Stomach (tissue), 4 donors: ENCODE results near the gene C1orf174.

ENCODE experiments used
- POLR2A ChIP-seq, 4 donors: fragments of 450-650 bp; IDR thresholded peaks; one replicate each; pipeline ENCODE4 v1.6.1; 2016; ENCODE audit warnings: antibody characterized with exemption in 4 of 4, control low read depth in 2 of 4, mild to moderate bottlenecking in 1 of 4, moderate library complexity in 1 of 4
- POLR2AphosphoS5 ChIP-seq, 3 donors: sonication (generic); formaldehyde crosslinking; IDR thresholded peaks; one replicate each; pipeline ENCODE4 v1.6.1; 2016; ENCODE audit warnings: antibody characterized with exemption in 3 of 3
- TF ChIP-seq, protein P1 (sequence below), 7 experiments: fragments of 450-650 bp in 4 of 7; fragments of 200-600 bp in 3 of 7; sonication (generic) in 3 of 7; IDR thresholded peaks; one replicate each; pipeline ENCODE4 v1.5.1; 2016 to 2019; ENCODE audit warnings: antibody characterized with exemption in 7 of 7, control low read depth in 2 of 7, mild to moderate bottlenecking in 1 of 7

DNA sequence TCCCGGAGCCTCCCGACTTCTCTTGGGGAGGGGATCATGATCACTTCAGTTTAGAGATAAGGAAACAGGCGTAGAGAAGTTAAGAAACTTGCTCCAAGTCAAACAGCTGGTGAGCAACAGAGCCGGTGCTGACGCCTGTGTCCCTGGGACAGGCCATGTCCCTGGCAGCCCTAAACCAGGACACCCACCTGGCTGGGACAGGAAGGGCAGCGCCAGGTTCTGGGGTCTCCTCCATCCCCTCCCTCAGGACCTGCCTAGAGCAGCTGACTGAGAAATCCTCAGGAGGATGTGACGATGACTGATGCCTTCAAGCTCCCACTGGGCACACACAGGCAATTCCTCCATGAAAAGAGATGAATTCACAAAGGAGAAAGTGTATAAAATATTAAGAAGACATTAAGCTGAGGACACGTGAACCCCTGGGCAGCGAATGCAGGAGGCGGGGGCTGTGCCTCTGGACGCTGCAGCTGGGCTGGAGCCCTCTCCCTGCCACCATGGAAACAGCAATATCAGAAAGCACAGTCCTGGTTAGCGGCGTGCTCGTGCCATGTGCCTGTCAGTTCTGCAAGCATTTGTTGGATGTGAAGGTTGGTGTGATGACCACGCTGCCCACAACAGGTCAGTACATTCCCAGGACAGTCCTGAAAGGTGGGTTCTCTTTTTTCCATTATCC lies 40.1 kb upstream of the C1orf174 start:
- no peak for TF ChIP-seq POLR2A (IDR thresholded peaks at IDR 0.05)
- TF ChIP-seq, protein P1, sequence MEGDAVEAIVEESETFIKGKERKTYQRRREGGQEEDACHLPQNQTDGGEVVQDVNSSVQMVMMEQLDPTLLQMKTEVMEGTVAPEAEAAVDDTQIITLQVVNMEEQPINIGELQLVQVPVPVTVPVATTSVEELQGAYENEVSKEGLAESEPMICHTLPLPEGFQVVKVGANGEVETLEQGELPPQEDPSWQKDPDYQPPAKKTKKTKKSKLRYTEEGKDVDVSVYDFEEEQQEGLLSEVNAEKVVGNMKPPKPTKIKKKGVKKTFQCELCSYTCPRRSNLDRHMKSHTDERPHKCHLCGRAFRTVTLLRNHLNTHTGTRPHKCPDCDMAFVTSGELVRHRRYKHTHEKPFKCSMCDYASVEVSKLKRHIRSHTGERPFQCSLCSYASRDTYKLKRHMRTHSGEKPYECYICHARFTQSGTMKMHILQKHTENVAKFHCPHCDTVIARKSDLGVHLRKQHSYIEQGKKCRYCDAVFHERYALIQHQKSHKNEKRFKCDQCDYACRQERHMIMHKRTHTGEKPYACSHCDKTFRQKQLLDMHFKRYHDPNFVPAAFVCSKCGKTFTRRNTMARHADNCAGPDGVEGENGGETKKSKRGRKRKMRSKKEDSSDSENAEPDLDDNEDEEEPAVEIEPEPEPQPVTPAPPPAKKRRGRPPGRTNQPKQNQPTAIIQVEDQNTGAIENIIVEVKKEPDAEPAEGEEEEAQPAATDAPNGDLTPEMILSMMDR (IDR thresholded peaks at IDR 0.05), result no peak
- no peak for TF ChIP-seq POLR2AphosphoS5 (IDR thresholded peaks at IDR 0.05)
